Calu3 (cell line): ENCODE measurements around the gene ULBP2. TPM values are rescaled to one million over a fixed set of nuclear protein-coding genes. Genes with fewer than 3 reads are reported as not detected.
"Not testable (repeated sequence)": the region's sequence is repeated elsewhere in the genome, so short reads cannot be mapped to it uniquely, and the experiment has no call there.

ENCODE experiments used
- BruUV-seq: library from RNA; stranded (reverse); fragments of 400-500 nt; replicated peaks from 2 replicates; lab custom pipeline; 2021; lab: Mats Ljungman, UMichigan
- CTCF ChIA-PET: fragments of 300-600 bp; sonication (Branson Sonifier 250); formaldehyde crosslinking; loops from one replicate; lab custom pipeline; 2022; ENCODE audit warnings: antibody characterized with exemption; lab: Charles Lee
- DNase-seq: peaks from one replicate; pipeline ENCODE4 v3.0.0; 2022
- H3K27ac Mint-ChIP-seq: one replicate; pipeline ENCODE4 v1.8.0; 2022; ENCODE audit warnings: mixed read lengths; ENCODE audit not compliant: unreplicated experiment
- H3K27me3 Mint-ChIP-seq: one replicate; pipeline ENCODE4 v1.8.0; 2022; ENCODE audit warnings: mixed read lengths; ENCODE audit not compliant: unreplicated experiment
- H3K36me3 Mint-ChIP-seq: one replicate; pipeline ENCODE4 v1.8.0; 2022; ENCODE audit warnings: mild to moderate bottlenecking, moderate library complexity, mixed read lengths; ENCODE audit not compliant: insufficient read depth, unreplicated experiment
- H3K4me1 Mint-ChIP-seq: one replicate; pipeline ENCODE4 v1.8.0; 2022; ENCODE audit warnings: mild to moderate bottlenecking, low read depth, mixed read lengths; ENCODE audit not compliant: unreplicated experiment
- H3K4me3 Mint-ChIP-seq: one replicate; pipeline ENCODE4 v1.8.0; 2022; ENCODE audit warnings: mild to moderate bottlenecking, low read depth, moderate library complexity, mixed read lengths; ENCODE audit not compliant: unreplicated experiment
- H3K9me3 Mint-ChIP-seq: one replicate; pipeline ENCODE4 v1.8.0; 2022; ENCODE audit warnings: low read depth, mixed read lengths; ENCODE audit not compliant: unreplicated experiment
- CTCF ChIP-seq: fragments of 200-600 bp; IDR thresholded peaks from one replicate; pipeline ENCODE4 v1.8.0; 2022; ENCODE audit warnings: antibody characterized with exemption; ENCODE audit not compliant: unreplicated experiment
- intact Hi-C: fragments of 100-400 bp; cut with micrococcal nuclease; formaldehyde crosslinking; loops from one replicate; pipeline ENCODE4 v1.10.0; 2022; ENCODE audit not compliant: unreplicated experiment
- total RNA-seq: library from RNA; stranded (reverse); gene quantifications from 2 replicates; pipeline ENCODE4 v1.2.3, GENCODE V29; 2022

The ULBP2 gene
- total RNA-seq, 1 experiment from 2014 or later = 7.1 TPM

- Mint-ChIP-seq H3K4me3 (no peak overlapping the region), H3K36me3 (peaks cover 8% of the 10 kb centered on the region), H3K9me3 (no peaks in the 10 kb centered on the region), H3K27me3 (peaks cover 39% of the 10 kb centered on the region), H3K27ac (no peak overlapping the region), H3K4me1 (peaks cover 3% of the 10 kb centered on the region)
- BruUV-seq = no TSS peak
- intact Hi-C loops = no loop called here
- no peak for TF ChIP-seq CTCF
- DNase-seq = no peak
- CTCF ChIA-PET = no interaction called here
These were observed 23.5 kb upstream of the ULBP2 start for GRCh38 chr6:149918151-149918905.

DNA sequence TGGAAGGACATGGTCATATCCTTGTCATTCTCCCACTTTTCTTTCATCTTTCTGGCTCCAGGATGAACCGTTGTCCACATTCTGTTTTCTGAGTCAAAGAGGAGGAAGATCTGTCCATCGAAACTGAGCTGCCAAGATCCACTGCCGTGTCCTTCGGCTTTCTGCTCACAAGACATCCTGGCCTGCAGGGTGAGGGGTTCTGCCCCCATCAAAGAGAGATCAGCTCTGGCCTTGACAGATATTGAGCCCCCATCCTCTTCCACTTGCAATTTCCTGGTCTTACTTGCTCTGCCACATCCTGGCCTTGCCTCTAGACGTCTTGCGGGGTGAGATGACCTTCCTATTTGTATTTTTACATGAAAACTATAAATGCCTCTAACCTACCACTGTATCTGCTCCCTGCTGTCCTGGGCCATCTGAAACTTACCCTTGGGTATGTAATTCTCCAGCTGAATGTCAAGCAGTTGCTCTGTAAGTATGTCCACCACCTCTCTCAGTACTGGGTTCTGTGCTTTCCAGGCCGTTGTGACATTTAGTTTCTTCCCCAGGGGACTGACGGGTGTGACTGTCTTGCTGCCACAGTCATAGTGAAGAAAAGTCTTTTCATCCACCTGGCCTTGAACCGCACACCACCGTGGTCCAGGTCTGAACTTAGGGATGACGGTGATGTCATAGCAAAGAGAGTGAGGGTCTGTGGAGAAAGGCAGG is 22.5 kb upstream of the ULBP2 start:
- BruUV-seq, H3K27ac Mint-ChIP-seq, CTCF ChIA-PET, intact Hi-C loops, H3K4me1 Mint-ChIP-seq, DNase-seq, H3K9me3 Mint-ChIP-seq, H3K4me3 Mint-ChIP-seq: not testable (repeated sequence)
- Mint-ChIP-seq H3K27me3 (peaks cover 30% of the 10 kb centered on the region), H3K36me3 (peaks cover 11% of the 10 kb centered on the region)

DNA sequence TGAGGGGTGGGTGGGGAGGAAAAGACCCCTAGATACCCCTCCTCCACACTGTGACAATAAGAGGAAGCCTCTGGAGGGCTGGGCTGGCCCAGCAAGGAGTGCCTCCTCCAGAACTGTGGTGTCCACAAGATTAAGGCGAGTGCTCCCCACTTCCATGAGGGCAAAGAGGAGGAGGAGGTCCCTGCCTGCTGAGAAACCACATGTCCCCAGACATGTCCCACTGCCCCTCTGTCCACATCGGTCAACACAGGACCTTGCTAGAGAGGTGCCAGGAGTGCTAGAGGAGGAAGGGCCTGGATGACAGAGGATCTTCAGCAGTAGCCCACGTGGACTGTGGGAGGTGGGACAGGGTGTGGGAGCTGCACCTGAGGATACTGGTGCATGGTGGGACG is 22.0 kb upstream of the ULBP2 start:
- peaks cover 7% of the 10 kb centered on the region for H3K4me1 Mint-ChIP-seq
- TF ChIP-seq CTCF = no peak
- H3K9me3 Mint-ChIP-seq = no peaks in the 10 kb centered on the region
- H3K27me3 Mint-ChIP-seq = peaks cover 27% of the 10 kb centered on the region
- H3K27ac Mint-ChIP-seq = no peak overlapping the region
- H3K4me3 Mint-ChIP-seq = no peak overlapping the region
- DNase-seq = no peak
- H3K36me3 Mint-ChIP-seq = peaks cover 11% of the 10 kb centered on the region
- no TSS peak for BruUV-seq
- intact Hi-C loops = loop anchor here (10.0 kb wide), 2 partner anchors 55 to 375 kb away; partner anchors contain the start of genes LRP11 and PPIL4
- CTCF ChIA-PET = no interaction called here

GRCh38 chr6:149921361-149921760 is 20.5 kb upstream of the ULBP2 start:
- no peak for TF ChIP-seq CTCF
- Mint-ChIP-seq H3K36me3 (peaks cover 11% of the 10 kb centered on the region), H3K4me1 (peaks cover 7% of the 10 kb centered on the region), H3K4me3 (peak overlapping the region; percentile 82), H3K9me3 (no peaks in the 10 kb centered on the region), H3K27ac (no peak overlapping the region), H3K27me3 (peaks cover 27% of the 10 kb centered on the region)
- intact Hi-C loops = loop anchor here (10.0 kb wide), 2 partner anchors 57 to 377 kb away; partner anchors contain the start of genes LRP11 and PPIL4
- no TSS peak for BruUV-seq
- CTCF ChIA-PET = no interaction called here
- DNase-seq = no peak

- H3K4me1 Mint-ChIP-seq, H3K27ac Mint-ChIP-seq, H3K9me3 Mint-ChIP-seq, BruUV-seq, CTCF ChIA-PET, DNase-seq: not testable (repeated sequence)
- Mint-ChIP-seq H3K36me3 (peaks cover 11% of the 10 kb centered on the region), H3K27me3 (peaks cover 27% of the 10 kb centered on the region), H3K4me3 (peak overlapping the region; percentile 82)
- intact Hi-C loops = loop anchor here (10.0 kb wide), 2 partner anchors 57 to 377 kb away; partner anchors contain the start of genes LRP11 and PPIL4
These were observed 19.7 kb upstream of the ULBP2 start for GRCh38 chr6:149922091-149922490.
